GM12891 (cell line): Measurements from ENCODE around the gene PGA3.

Experiments used
- POLR2AphosphoS5 ChIP-seq: IDR thresholded peaks from 2 replicates; pipeline ENCODE4 v1.6.1; 2011; ENCODE audit warnings: low read depth, low read length, control low read depth
- SPI1 ChIP-seq: IDR thresholded peaks from 2 replicates; pipeline ENCODE4 v1.6.1; 2011; ENCODE audit warnings: low read depth, low read length, control low read depth
- TAF1 ChIP-seq: IDR thresholded peaks from 2 replicates; pipeline ENCODE4 v1.6.1; 2011; ENCODE audit warnings: low read depth, low read length, control low read depth

DNA sequence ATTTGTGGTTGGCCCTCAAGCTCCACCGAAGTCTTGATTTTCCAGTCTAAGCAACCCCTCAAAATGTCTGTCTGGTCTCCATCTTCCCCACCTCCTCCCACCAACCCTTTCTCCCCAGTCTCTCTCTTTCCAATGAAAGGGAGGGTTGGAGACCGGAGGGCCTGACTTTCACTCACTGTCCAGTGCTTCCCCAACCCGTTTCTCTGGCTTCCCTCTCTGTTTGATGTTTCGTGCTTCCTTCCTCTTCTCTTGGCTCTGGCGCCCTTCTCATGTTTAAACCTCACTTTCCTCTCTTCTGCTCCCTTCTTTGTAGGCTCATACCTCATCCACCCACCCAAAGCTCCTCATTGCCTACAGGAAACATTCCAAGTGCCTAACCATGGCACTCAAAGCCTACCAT lies 31.0 kb upstream of the PGA3 start:
- no peak for TF ChIP-seq SPI1
- TF ChIP-seq POLR2AphosphoS5 = no peak
- no peak for TF ChIP-seq TAF1
